NCI-H446 treated with DMSO at 0.1 percent for 48 hours (cell line): Measurements from ENCODE around the gene NCOA6.
"Not testable (repeated sequence)": the region's sequence is repeated elsewhere in the genome, so short reads cannot be mapped to it uniquely, and the experiment has no call there.

Experiments used
- DNase-seq: peaks from one replicate; lab custom pipeline; 2025; lab: John Stamatoyannopoulos, UW

NCOA6 gene

DNA sequence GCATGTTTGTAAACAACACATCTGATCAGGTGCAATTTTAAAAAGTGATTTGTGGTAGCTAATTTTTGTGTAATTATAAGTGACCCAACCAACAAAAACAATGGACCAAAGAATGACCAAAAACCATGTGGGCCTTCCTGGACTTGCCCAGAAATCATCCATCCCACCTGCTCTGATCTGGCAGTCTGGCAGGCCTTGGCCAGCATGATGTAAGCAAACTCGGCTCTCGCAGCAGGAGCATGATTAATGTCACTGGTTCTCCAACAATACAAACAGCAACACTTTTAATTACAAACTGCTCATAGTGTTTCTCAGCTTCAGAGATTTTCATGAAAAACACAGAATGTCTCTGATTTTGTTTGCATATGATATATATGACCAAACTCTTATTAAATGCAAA, 105.2 kb downstream of the NCOA6 start:
- peak; percentile 41 for DNase-seq

DNA sequence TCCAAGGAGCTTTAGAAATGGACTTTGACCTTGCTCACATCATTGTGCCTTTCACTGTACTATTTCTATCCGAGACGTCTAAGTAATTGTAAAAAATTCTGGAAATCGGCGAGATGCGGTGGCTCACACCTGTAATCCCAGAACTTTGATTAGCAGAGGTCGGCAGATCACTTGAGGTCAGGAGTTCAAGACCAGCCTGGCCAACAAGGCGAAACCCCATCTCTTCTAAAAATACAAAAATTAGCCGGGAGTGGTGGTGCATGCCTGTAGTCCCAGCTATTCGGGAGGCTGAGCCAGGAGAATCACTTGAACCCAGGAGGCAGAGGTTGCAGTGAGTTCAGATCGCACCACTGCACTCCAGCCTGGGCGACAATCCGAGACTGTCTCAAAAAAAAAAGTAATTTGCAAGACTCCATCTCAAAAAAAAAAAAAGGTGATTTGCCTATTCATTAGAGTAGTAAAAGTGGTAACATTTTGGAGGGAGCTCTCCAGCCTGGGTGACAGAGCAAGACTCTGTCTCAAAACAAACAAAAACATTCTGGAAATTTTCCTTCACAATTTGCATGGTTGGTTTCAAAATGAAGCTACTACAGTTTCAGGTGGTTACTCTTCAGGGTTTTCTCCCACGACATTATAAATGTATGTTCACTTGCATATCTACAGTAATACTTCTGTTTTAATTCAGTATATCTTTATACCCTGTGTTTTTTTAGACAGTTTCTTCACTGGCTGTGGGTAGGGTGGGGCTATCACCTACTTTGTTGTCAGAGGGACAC, 106.0 kb downstream of the NCOA6 start:
- DNase-seq, result not testable (repeated sequence)

DNA sequence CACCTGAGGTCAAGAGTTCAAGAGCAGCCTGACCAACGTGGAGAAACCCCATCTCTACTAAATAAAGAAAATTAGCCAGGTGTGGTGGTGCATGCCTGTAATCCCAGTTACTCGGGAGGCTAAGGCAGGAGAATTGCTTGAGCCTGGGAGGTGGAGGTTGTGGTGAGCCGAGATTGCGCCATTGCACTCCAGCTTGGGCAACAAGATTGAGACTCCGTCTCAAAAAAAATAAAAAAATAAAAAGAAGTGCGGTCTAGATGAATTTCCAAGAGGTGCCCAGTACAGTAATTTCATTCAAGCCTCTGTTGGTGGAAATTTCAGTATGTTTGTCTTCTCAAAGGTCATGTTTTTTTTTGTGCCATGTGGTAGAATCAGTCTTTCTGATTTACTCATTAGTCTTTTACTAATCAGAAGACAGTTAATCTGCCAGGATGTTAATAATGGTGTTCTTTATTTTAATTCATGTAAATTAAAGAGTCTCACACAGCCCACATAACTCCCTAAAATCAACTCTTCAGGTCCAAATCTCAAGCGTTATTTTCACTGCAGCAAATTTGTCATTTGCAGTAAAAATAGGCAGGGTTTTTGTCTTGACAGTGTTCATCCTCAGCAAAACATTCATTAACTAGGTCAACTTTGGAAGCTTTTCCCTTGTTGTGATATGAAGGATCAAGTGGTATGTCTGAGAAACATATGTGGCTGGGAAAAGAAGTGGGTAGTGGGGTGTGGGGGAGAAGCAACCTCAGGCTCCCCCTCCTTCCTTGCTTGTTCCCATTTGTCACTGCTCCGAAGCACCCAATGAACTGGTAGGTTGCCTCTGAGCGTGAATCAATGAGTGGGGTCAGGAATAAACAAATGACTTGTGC, 108.0 kb downstream of the NCOA6 start:
- no peak for DNase-seq

DNA sequence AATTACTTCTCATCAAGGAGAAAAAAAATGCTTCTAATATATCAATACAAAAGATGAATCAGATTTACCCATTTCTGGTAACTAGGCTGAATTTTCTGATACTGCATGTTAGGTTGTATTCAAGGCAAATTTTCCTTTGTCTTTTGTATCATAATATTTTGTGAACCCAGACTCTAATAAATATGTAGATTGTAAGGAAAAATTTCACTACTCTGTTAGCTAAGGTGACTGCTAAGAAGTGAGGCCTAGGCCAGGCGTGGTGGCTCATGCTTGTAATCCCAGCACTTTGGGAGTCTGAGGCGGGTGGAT, 108.6 kb downstream of the NCOA6 start:
- DNase-seq, result no peak

DNA sequence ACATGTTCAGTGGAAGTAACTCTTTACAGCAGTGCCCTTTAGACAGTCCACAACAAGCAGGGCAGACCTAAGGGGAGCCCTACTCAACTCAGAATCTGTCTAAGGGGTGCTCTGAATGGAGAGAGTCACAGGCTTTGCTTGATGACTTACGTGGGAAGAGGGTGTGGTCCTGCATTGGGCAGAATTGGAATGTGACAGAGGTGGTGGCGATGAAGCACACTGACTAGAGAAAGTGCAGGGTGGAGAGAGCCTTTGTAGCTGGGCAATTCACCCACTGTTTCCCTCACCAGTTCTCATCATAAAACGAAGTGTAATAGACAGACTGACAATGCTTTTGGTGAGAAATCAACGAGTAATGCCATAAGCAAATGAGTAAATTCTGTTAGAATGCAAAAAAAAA, 110.1 kb downstream of the NCOA6 start:
- no peak for DNase-seq

DNA sequence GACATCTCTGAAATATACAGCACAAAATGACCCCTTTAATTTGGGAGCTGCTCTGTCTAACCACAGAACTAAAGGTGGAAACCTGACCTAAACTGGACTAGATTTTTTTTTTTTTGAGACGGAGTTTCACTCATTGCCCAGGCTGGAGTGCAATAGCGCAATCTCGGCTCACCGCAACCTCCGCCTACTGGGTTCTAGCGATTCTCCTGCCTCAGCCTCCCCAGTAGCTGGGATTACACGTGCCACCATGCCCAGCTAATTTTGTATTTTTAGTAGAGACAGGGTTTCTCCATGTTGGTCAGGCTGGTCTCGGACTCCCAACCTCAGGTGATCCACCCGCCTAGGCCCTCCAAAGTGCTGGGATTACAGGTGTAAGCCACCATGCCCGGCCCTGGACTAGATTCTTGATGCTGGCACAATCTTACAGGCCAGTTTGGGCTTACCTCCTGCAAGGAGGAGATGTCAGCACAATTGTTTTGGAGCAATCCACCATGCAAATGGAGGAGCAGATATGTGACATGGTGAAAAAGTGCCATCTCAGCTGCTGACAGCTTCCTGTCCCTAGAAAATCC, 111.4 kb downstream of the NCOA6 start:
- DNase-seq, result not testable (repeated sequence)

DNA sequence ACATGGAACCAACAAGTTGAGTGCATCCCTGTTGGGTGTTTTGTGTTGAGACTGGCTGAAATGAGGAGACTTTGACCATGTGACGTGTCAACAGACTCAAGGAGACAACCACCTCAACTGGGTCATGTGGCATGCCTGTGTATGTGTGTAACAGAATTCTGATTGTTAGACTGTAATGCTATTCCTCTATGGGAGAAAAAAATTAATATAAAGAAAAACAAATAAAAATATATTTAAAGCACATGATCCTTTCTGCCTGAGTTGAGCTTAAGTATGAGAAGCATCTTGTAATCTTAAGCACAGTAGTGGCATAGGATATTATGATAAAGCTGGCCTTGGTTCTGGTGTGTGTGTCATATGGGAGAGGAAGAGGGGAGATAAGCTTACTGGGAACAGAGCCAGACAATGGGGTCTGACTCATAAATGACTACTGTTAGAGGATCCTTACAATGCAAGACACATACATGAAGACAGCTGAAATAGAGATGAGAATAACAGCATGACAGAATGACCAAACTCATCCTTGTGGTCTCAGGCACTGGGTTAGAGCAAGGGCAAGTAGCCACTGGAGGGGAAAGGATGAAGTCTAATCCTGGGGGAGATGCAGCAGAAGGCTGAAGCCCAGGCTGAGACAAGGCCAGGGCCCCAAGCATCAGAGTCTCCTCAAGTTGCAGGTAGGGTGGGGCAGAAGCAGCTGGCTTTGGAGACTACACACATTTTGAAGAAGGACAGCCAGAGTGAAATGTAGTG, 112.1 kb downstream of the NCOA6 start:
- DNase-seq, result peak; percentile 29

DNA sequence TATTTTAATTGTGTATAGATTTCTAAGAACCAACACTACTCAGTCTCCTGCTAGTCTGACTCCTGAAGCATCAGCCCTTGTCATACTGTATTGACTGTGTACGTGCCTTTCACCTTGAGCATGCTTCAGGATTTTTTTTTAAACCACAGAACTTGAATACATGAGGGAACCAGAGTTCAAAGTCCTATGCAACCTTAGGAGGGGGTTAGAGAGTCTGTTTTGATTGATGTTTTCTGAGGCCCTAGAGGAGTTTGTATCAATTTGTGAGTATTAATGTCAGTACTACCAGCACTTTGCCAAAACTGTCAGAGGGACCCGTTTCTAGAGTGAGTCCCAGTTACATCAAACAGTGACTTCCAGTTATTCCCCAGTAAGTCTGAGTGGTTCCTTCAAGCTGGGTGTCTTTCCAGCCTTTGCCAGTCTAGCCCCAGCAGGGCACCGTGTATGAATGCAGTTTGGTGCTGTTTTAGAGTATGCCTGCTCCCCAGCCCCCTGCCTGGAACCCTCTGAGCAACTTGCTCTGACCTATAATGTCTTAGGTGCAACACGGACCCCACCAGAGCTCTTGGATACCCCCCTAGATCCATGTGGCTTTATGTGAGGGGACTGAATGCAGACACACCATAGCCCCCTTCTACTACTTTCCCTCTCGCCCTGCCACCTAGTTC, 112.8 kb downstream of the NCOA6 start:
- DNase-seq, result no peak

DNA sequence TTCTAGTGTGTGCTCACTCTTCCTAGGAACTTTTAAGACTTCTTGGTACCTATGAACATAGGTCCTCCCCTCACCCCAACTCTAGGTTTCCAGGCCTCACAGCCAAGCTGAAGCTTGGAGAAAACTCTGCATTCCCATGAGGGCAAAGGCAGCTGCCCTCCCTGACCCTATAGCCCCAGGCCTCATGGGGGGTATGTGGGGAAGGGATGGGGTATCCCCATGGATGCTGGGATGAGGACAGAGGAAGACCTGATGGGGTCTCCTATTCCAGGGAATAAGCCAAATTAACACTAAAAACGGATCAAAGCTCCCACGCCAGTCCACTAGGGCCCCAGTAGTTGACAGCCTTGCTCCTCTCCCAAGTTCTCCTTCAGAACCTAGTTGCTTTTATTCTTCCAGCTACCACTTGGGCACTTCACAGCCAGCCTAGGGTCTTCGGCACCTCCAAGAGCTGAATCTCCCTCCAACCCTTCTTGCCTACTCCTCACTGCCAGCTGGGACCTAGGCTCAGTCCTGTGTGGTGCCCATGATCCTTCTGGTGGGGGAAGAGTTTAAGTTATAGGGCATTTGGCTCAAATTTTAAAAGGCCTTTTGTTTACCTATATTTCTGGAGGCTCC, 113.5 kb downstream of the NCOA6 start:
- DNase-seq, result no peak

DNA sequence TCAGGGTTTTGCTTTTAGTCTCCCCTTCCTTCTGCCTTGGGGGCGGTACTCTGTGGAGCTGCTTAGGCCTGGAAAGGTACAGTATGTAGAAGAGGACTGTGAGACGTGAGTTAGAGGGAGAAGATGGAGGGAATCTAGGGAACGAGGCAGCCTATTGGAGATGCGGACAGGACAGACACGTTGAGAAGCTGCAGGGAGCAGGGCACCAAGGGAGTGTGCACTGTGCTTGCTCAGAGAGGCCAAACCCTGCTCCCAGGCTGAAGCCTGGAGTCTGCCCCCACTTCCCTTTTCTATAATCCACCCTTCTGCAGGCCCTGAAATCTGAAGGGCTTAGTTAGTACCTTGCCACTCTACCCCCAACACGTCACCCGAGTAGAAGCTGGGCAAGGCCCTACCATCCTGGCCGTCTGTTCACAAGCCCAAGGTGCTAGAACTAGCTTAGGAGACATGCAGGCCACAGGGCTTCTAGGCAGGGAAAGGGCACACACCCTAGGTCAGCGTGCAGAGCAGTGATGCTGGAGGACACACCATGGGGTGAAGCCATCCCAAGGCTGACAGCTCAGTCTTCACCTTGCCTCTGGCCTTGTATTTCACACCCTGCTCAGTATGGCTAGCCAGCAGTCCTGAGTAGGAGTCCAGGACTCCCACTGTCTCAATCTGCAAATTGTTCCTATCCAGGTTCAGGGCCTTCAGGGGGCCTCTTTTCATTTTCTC, 114.4 kb downstream of the NCOA6 start:
- DNase-seq, result no peak

DNA sequence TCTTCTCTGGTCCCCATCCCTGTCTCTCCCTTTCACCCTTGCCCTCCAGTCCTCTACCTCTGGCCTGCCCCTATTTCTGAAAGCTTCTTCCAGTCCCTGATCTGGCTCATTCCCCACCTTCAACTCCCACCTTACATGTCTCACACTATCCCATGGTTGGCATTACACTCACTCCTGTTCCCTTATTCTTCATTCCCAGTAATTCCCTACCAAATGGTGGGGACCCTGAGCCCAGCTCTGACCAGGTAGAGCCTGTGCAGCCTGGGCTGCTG, 114.9 kb downstream of the NCOA6 start:
- DNase-seq, result no peak

DNA sequence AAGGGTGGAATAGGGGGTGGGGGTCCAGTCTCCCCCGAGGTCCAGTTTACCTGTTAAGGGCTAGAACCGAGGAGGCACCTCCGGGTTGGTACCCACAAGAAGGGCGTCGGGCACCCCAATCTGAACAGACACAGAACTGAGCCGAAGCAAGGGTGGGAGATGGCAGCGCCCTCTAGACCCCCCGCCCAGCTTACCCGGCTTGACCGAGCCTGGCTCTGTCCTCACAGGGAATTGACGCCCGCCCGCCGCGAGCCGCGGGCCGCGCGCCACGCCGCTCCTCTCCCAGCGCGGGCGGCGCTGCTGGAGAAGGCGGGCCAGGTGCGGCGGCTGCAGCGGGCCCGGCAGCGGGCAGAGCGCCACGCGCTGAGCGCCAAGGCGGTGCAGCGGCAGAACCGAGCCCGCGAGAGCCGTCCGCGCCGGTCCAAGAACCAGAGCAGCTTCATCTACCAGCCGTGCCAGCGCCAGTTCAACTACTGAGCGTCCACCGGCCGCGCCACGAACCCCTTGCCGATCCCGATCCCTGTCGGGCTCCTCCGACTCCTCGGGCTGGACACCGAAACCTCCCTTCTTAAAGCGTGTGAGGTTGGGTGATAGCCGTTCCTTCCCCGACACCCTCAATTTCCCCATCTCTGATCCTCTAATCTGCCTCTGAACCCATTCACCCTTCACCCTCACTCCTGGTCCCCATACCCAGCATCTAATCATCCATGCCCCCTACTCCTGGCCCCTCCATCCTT, 115.5 kb downstream of the NCOA6 start:
- DNase-seq, result peak; percentile 30

DNA sequence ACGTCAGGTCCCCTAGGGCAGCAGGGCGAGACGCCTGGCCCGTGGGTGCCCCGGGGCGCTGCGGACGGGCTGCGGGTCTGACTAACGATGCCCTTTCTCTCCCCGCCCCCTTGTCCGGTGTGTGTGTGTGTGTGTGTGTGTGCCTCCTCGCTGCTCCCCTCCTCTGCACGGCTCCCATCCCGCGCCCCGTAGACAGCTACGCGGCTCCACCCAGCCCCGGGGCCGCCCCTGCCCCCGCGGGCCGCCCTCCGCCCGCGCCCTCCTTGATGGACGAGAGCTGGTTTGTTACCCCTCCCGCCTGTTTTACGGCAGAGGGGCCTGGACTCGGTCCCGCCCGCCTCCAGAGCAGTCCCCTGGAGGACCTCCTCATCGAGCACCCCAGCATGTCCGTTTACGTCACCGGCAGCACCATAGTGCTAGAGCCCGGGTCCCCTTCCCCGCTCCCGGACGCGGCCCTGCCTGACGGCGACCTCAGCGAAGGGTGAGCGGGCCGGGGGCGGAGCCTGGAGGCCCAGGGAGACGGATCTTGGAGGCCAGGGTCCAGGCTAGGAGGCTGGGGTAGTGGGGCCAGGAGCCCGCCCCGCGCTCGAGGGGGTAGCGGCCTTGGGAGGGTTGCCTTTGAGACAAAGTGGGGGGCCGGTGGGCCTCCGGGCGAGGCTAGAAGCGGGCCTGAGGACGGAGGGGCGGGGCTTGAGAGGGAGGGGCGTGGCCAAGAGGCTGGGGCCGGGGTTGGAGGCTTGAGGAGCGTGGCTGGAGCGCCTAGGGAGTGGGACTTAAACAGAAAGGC, 116.2 kb downstream of the NCOA6 start:
- DNase-seq, result peak; percentile 13

DNA sequence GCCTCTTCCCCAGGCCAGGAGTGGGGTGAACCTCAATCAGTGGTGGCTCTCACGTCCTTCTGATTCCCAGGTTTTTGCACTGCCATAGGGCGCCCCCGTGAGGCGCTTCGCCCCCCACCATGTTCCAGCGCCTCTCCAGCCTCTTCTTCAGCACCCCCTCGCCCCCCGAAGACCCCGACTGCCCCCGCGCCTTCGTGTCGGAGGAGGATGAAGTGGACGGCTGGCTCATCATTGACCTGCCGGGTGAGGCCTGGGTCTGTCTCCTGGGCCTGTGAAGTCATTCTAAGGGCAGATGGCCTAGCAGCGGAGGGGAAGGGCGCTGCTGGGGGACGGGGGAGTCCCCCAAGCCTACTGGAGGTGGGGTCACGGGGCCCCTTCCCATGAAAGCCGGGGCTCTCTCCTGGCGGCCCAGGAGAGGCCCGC, 116.8 kb downstream of the NCOA6 start:
- no peak for DNase-seq

DNA sequence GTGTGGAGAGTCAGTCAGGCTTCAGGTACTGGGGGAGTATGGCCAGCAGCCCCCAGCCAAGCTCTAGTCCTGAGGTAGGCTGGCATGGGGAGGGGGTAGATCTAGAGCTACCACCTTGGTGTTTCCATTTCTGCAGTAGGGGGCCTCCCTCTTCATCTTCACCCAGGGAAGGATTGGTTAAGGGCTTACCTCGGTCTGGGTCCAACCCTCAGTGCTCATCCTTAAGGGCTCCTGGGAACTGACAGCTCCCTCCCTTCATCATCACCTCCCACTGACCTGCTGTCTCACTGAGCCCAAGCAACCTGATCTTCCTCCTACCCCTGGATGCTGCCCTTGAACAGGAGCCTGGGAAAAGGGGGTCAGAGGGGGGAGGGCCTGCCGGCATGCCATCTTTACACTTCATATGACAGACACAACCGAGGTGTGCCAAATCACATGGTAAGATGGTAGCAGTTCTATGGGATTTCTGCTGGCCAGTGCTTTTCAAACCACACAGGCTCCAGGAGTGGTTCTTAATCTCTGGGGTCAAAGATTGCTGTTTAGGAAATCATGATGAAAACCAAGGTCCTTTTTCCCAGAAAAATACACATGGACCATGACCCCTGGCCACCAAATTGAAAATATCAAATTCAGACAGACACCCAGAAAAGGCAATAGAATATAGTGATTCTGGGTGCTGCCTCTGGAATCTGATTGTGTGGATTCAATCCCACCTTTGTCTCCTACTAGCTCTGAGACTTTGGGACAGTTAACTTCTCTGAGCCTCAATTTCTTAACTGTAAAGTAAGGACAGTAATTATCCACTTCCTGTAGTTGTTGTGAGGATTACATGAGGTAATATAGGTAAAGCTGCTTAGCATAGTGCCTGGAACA, 118.3 kb downstream of the NCOA6 start:
- DNase-seq, result no peak

DNA sequence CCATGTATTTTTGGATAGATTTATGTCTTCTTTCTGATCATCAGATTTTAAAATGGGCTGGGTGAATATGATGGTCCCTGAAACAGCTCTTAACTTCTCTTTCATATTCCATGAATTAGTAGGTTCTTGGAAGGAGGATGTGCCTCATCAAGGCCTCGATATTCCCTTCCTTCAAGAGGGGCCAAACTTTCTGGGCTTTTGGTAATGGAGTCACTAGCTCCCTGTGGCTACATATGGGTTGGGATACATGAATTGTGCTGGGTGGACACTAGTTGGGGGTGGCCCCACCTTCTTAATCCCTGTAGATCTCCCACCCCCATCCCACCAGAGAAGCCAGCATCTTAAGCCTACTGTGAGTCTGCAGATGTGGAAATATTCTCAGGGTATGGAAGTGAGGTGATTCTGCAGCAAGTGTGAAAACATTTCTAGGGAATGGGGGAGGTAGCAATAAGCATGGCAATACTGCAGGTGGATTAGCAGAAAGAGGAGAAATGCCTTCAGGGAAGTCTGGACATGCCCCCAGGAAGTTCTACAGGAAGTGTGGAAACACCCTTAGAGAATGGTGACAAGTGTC, 119.1 kb downstream of the NCOA6 start:
- DNase-seq, result no peak

DNA sequence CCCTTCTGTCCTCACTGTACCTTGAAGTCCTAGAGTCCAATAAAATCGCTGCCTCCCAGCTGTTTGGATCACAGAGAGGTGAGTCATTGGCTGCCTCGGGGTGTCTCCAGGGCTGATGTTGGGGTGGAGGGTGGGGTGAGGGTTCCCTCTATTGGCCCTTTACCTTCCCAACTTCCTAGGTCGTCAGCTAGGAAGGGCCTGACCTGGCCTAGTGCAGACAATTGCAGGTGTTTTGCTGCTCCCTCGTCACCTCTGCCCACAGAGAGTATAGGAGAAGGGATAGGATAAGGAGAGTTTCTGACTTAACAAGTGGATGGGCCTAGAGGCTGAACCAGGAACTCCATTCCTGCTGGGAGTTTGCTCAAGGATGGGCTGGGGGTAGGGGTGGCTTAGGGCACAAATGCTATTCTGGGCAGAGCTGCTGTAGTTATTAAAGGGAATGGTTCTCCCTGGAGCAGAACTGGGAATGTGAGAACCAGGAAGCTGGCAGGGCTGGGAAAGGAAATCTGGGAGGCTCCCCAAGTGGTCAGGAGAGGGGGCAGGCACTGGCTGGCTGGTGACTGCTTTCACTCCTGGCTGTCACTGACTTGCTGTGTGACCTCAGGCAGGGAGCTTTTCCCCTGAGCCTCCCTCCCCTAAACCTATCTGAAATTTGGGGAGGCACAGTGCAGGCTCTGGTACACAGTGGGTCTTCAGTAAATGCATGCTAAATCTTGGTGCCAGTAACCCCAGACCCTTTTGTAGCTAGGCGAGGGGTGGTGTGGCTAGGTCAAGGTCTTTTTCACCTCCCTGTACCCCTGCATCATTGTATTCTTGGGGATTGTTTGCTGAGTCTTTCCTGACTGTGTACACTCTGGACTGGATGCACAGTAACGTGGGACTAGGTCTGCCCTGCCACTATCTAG, 119.8 kb downstream of the NCOA6 start:
- no peak for DNase-seq
